HFF-Myc (cell line): ENCODE data around the gene LYZL2.
"Not testable (repeated sequence)": the region's sequence is repeated elsewhere in the genome, so short reads cannot be mapped to it uniquely, and the experiment has no call there.

Experiments used
- DNase-seq: peaks from one replicate; pipeline ENCODE4 v3.0.0-alpha.2; 2011; ENCODE audit warnings: low read depth; ENCODE audit errors: extremely low read depth
- H3K4me3 ChIP-seq: replicated peaks from 2 replicates; pipeline ENCODE4 v1.5.1; 2011; ENCODE audit warnings: low read depth, mild to moderate bottlenecking, control low read depth, low read length
- TF ChIP-seq, protein P1 (sequence below): IDR thresholded peaks from 2 replicates; pipeline ENCODE4 v1.5.1; 2012; ENCODE audit warnings: mild to moderate bottlenecking, low read depth, low read length, control low read depth; ENCODE audit errors: missing control alignments

LYZL2 gene

DNA sequence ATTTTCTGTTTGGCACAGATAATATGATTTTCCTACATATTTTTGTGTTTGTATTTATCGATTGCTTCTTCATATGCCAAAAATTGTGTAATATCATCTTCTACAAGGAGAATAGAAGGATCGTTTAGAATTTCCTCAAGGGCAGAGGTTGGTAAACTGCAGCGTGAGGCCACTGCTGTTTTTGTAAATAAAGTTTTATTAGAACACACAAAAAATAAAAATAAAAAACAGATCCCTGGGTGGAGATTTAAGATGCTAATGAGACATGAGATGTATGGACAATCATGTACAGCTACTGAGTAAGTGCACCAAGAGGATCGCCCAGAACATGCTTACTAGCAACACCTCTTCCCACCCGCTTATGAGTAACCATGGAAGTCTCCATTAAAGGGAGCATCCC lies 9.6 kb downstream of the LYZL2 start:
- no peak overlapping the region for H3K4me3 ChIP-seq
- TF ChIP-seq, protein P1, sequence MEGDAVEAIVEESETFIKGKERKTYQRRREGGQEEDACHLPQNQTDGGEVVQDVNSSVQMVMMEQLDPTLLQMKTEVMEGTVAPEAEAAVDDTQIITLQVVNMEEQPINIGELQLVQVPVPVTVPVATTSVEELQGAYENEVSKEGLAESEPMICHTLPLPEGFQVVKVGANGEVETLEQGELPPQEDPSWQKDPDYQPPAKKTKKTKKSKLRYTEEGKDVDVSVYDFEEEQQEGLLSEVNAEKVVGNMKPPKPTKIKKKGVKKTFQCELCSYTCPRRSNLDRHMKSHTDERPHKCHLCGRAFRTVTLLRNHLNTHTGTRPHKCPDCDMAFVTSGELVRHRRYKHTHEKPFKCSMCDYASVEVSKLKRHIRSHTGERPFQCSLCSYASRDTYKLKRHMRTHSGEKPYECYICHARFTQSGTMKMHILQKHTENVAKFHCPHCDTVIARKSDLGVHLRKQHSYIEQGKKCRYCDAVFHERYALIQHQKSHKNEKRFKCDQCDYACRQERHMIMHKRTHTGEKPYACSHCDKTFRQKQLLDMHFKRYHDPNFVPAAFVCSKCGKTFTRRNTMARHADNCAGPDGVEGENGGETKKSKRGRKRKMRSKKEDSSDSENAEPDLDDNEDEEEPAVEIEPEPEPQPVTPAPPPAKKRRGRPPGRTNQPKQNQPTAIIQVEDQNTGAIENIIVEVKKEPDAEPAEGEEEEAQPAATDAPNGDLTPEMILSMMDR: no peak
- DNase-seq: no peak

GRCh38 chr10:30617070-30617469 lies 12.5 kb downstream of the LYZL2 start:
- TF ChIP-seq, protein P1: no peak
- H3K4me3 ChIP-seq: no peak overlapping the region
- DNase-seq: no peak

DNA sequence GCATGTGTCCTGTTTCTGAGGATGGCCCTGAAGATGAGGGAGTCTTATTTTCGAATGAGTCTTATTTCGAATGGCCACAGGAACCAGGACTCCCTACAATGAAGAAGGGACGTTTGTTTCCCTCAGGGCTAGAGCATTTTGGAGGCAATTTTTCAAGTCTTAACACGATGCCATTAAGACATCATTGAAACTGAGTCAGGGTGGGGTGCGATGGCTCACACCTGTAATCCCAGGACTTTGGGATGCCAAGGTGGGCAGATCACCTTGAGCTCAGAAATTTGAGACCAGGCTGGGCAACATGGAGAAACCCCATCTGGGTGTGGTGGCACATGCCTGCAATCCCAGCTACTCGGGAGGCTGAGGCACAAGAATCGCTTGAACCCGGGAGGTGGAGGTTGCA lies 18.5 kb downstream of the LYZL2 start:
- H3K4me3 ChIP-seq, DNase-seq: not testable (repeated sequence)

DNA sequence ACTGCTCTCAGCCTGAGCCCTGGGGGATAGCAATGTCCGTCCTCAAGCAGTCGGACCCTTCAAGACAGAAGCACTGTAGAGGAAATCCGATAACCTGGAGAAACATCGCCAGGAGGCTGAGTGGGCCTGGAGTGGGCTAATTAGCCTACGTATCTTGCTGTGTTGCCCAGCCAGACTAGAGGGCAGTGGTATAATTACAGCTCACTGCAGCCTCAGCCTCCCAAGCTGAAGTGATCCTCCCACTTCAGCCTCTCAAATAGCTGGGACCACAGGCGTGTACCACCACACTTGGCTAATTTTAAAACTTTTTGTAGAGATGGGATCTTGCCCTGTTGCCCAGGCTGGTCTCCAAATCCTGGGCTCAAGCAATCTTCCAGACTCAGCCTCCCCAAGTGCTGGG lies 21.7 kb downstream of the LYZL2 start:
- TF ChIP-seq, protein P1: no peak
- DNase-seq: no peak
- no peak overlapping the region for H3K4me3 ChIP-seq

GRCh38 chr10:30606313-30606712 lies 23.2 kb downstream of the LYZL2 start:
- TF ChIP-seq, protein P1: no peak
- no peak for DNase-seq
- no peak overlapping the region for H3K4me3 ChIP-seq

GRCh38 chr10:30605341-30606121 lies 24.0 kb downstream of the LYZL2 start:
- not testable (repeated sequence) for DNase-seq, H3K4me3 ChIP-seq

DNA sequence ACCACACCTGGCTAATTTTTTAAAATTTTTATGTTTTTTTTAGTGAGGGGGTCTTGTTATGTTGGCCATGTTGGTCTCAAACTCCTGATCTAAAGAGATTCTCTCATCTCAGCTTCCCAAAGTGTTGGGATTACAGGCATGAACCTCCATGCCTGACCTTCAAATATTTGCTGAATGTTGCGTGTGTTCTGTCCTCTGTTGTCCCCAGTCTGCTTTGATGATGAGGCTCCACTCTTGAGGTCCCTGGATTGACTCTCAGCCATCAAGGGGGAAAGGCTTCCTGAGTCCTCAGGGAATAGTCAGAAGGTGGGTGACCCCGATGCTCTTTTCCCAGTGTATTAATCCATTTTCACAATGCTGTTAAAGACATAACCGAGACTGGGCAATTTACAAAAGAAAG lies 26.0 kb downstream of the LYZL2 start:
- H3K4me3 ChIP-seq: no peak overlapping the region
- no peak for DNase-seq
- TF ChIP-seq, protein P1: no peak

- TF ChIP-seq, protein P1: no peak
- H3K4me3 ChIP-seq: no peak overlapping the region
- no peak for DNase-seq
These were observed 26.8 kb downstream of the LYZL2 start for GRCh38 chr10:30602747-30603146.
